GM18517 (cell line): Measurements from ENCODE around the gene MGAT1.
"Not testable (repeated sequence)": the region's sequence is repeated elsewhere in the genome, so short reads cannot be mapped to it uniquely, and the experiment has no call there.

Source experiments
- ATAC-seq: cut with Tn5 transposase; IDR thresholded peaks from one replicate; pipeline ENCODE4 v1.9.1; 2021; ENCODE audit warnings: mild to moderate bottlenecking, moderate library complexity; ENCODE audit not compliant: unreplicated experiment

The MGAT1 gene

DNA sequence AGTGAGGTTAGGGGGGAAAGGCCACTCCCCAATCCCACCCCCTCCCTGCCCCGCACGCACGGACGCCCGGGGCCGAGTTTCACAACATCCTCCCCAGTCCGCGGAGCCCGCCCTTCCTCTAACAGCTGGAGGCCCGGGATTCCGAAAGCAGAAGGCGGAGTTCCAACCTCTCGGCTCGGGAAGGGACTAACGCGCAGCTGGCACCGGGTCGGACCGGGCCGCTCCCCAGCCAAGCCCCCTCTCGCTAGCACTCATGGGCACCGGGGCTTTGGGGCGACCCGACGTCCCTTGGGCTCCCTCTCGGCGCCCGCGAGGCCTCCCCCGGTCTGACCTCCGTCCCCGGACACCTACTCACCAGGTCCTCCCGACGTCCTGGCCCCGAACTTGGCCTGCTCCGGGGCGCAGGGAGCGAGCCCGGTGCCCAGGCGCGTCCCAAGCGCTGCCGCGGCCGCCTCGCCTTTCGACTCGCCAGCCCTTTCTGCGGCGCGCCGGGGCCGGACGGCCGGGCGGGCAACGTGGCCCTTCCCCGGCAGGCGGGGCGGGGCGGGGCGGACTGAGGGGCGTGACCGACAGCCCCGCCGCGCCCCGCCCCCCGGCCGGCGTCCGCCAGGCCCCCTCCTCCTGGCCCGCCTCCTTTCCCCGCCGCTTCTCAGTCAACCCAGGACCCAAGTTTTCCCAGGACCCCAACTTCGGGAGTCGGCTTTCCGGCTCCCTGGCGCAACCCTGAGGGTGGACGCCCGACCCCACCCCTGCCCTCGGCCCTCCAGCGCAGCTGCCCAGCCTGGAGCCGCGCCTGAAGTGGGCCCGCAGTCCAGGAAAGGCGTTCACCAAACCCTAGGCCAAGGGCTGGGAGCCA, at the start of gene MGAT1:
MGAT1 (minus strand) TSS at position 482 of the 856 bp plus-strand sequence. CDS start 9,835 bp downstream, outside the sequence.
- ATAC-seq, result peak; percentile 28

DNA sequence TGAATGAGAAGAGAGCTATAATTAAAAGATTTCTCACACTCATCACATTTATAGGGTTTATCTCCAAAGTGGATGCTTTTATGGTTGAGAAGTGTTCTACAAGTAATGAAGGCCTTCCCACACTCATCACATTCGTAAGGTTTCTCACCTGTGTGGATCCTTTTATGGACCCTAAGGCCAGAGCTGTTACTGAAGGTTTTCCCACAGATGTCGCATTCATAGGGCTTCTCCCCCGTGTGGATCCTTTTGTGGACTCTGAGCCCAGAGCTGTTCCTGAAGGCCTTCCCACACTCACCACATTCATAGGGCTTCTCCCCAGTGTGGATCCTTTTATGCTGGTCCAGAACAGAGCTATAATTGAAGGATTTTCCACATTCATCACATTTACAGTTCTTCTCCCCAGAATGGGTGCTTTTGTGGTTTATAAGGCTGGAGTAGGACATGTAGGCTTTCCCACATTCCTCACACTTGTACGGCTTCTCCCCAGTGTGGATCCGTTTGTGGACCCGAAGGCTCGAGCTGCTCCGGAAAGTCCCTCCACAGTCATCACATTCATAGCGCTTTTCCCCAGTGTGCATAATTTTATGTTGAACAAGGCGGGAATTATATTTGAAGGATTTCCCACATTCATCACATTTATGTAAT, 48.0 kb upstream of the MGAT1 start:
- ATAC-seq, result no peak

- ATAC-seq, result no peak
Observed at GRCh38 chr5:180849827-180850226, 47.2 kb upstream of the MGAT1 start.

- ATAC-seq, result no peak
Observed at GRCh38 chr5:180848878-180849277, 46.3 kb upstream of the MGAT1 start.

- ATAC-seq, result no peak
Observed at GRCh38 chr5:180848265-180848664, 45.7 kb upstream of the MGAT1 start.

GRCh38 chr5:180847026-180847425, 44.4 kb upstream of the MGAT1 start:
- ATAC-seq, result no peak

- ATAC-seq, result no peak
Observed at GRCh38 chr5:180844858-180845257, 42.3 kb upstream of the MGAT1 start.

GRCh38 chr5:180844432-180844831, 41.8 kb upstream of the MGAT1 start:
- ATAC-seq, result no peak

GRCh38 chr5:180839935-180840334, 37.3 kb upstream of the MGAT1 start:
- no peak for ATAC-seq

- no peak for ATAC-seq
Observed at GRCh38 chr5:180839227-180839626, 36.6 kb upstream of the MGAT1 start.

DNA sequence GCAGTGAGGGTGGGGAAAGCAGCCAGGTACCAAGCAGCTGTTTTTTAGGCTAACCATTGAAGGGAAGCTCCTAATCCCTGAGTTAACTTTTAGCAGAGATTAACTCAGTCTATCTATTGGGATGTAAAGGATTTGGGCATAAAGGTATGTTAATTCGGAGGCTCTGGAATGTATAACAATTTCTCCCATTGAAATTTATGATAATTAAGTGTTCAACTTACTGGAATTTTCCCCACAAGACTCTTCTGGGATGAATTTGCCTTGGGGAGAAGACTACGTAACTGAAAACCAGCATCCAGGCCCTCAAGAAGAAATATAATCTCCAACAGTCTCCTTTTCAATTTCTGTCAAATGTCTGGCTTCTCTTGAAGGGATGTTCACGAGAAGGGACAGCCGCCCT, 34.9 kb upstream of the MGAT1 start:
- no peak for ATAC-seq

GRCh38 chr5:180832638-180833068, 30.0 kb upstream of the MGAT1 start:
- peak; percentile 63 for ATAC-seq

- peak; percentile 70 for ATAC-seq
Observed at GRCh38 chr5:180831139-180832093, 28.8 kb upstream of the MGAT1 start.

DNA sequence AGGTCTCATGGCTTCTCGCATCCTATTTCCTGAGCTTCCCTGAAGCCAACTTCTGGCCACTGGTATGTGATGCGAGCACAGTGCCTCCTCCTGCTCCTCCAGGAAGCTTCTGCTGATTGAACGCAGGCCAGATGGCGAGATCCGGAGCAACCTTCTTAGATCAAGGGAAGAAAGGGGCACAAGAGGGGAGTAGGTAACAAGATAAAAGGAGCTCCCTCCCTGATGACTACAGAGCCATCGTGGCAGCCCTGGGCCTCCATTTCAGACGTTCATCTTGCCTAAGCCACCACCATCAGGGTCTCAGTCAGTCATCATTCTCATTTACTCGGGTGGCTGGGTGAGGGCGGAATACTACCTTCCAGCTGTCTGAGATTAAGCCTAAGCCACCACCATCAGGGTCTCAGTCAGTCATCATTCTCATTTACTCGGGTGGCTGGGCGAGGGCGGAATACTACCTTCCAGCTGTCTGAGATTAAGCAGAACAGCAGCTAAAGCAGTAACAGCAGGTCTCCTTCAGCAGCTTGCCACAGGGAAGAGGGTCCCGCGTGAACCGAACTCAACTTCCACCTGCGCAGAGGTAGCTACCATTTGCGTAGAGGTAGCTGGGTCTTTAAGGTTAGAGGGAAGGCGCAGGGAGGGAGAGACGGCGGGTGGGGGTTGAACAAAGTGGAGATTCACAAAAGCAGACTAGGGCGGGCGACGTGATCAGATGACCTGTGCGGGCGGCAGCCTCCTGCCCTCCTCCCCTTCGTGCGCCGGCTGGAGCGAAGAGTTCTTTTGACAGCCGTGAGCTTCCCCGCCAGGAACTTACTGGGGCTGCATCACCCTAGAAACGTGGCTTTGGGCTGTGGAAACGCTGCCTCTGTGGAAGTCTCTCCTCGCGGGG, 27.9 kb upstream of the MGAT1 start:
- ATAC-seq, result peak; percentile 34

DNA sequence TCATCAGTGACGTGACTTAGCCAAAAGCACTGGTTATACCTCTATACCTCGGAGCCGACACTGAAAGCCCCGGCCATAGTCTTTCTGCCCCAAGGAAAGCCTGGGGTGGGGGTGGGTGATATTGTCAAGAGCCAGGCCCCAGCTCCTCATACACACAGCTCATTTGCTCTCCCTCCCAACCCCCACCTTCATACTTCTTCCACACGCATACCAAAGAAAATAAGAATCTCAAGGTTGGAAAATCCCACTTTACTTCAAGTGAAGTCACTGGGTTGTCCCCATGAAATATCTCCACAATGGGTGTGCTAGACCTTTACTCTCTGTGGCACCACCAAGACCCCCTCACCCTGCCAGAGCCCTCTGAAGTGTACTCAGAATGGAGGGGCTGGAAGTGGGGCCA, 27.1 kb upstream of the MGAT1 start:
- no peak for ATAC-seq

- not testable (repeated sequence) for ATAC-seq
Observed at GRCh38 chr5:180828756-180829531, 26.3 kb upstream of the MGAT1 start.

DNA sequence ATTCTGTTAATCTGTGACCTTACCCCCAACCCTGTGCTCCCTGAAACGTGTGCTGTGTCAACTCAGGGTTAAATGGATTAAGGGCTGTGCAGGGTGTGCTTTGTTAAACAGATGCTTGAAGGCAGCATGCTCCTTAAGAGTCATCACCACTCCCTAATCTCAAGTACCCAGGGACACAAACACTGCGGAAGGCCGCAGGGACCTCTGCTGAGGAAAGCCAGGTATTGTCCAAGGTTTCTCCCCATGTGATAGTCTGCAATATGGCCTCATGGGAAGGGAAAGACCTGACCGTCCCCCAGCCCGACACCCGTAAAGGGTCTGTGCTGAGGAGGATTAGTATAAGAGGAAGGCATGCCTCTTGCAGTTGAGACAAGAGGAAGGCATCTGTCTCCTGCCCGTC, 24.8 kb upstream of the MGAT1 start:
- not testable (repeated sequence) for ATAC-seq

- no peak for ATAC-seq
Observed at GRCh38 chr5:180825768-180826525, 23.3 kb upstream of the MGAT1 start.
